Neural cell (in vitro differentiated cells): ENCODE results near the gene SQSTM1.

ENCODE experiments used
- EP300 ChIP-seq: fragments of 450-650 bp; conservative IDR thresholded peaks from 2 replicates; pipeline ENCODE4 v1.6.1; 2014; ENCODE audit warnings: antibody characterized with exemption, mild to moderate bottlenecking, moderate library complexity; ENCODE audit not compliant: poor library complexity, severe bottlenecking
- TF ChIP-seq, protein P1 (sequence below): fragments of 450-650 bp; IDR thresholded peaks from 2 replicates; pipeline ENCODE4 v1.5.1; 2014; ENCODE audit warnings: antibody characterized with exemption, mild to moderate bottlenecking, moderate library complexity; ENCODE audit not compliant: poor library complexity, severe bottlenecking

DNA sequence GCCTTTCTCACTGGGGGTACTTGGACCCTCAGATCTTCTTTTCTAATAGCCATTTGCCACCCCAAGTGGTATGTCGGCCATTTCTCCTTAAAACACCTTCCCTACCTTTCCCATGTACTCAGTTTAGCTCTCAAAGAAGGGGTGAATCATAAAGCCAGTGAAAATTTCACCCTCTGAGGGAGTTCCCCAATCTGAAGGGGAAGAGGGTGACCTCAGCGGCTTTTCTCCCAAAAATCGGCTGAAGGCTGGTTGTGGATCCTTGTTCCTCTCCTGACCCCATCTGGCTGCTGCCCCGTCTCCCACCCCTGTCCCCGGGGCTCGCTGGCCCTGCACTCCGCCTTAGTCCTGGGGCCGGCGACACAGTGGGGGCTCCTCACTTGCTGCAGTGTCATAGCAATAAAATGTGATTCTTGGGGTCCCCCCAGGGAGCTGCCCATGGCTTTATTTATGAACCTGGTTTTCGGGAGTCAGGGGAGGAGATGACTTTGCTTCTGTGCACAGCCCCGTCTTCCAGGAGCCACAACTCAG lies 44.2 kb upstream of the SQSTM1 start:
- TF ChIP-seq, protein P1, sequence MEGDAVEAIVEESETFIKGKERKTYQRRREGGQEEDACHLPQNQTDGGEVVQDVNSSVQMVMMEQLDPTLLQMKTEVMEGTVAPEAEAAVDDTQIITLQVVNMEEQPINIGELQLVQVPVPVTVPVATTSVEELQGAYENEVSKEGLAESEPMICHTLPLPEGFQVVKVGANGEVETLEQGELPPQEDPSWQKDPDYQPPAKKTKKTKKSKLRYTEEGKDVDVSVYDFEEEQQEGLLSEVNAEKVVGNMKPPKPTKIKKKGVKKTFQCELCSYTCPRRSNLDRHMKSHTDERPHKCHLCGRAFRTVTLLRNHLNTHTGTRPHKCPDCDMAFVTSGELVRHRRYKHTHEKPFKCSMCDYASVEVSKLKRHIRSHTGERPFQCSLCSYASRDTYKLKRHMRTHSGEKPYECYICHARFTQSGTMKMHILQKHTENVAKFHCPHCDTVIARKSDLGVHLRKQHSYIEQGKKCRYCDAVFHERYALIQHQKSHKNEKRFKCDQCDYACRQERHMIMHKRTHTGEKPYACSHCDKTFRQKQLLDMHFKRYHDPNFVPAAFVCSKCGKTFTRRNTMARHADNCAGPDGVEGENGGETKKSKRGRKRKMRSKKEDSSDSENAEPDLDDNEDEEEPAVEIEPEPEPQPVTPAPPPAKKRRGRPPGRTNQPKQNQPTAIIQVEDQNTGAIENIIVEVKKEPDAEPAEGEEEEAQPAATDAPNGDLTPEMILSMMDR, result no peak
- TF ChIP-seq EP300, result no peak
